DND-41 (cell line): ENCODE data around the gene HMGXB3.

Source experiments
- ATAC-seq: fragments of 200-7000 bp; cut with Tn5 transposase; 3 replicates; pipeline ENCODE4 v1.9.1; 2021; ENCODE audit warnings: low read depth; ENCODE audit not compliant: insufficient read depth
- DNase-seq: peaks from one replicate; pipeline ENCODE4 v3.0.0-alpha.2; 2020
- H2AFZ ChIP-seq: 2 replicates; pipeline ENCODE4 v1.6.0; 2012; ENCODE audit warnings: low read depth, low read length
- H3K27ac ChIP-seq: 2 replicates; pipeline ENCODE4 v1.5.1; 2012; ENCODE audit warnings: low read length, inconsistent platforms
- H3K27me3 ChIP-seq: fragments of 200-600 bp; sonication (generic); 2 replicates; pipeline ENCODE4 v1.6.0; 2012; ENCODE audit warnings: low read length, mild to moderate bottlenecking, inconsistent platforms; ENCODE audit not compliant: insufficient read depth, poor library complexity
- H3K36me3 ChIP-seq: 2 replicates; pipeline ENCODE4 v1.5.1; 2012; ENCODE audit warnings: low read length, inconsistent platforms; ENCODE audit not compliant: insufficient read depth
- H3K4me1 ChIP-seq: 2 replicates; pipeline ENCODE4 v1.5.1; 2012; ENCODE audit warnings: mild to moderate bottlenecking, low read length; ENCODE audit not compliant: insufficient read depth
- H3K4me2 ChIP-seq: 2 replicates; pipeline ENCODE4 v1.6.0; 2012; ENCODE audit warnings: mild to moderate bottlenecking, moderate library complexity, low read length, inconsistent platforms; ENCODE audit not compliant: insufficient read depth
- H3K4me3 ChIP-seq, 2 experiments: fragments of 200-600 bp in 1 of 2; shearing (Covaris generic) in 1 of 2; 2 replicates each; pipeline ENCODE4 v1.5.1; 2012 to 2016; ENCODE audit warnings: inconsistent platforms in 2 of 2, low read length in 2 of 2, mild to moderate bottlenecking in 2 of 2, low read depth in 1 of 2, moderate library complexity in 1 of 2
- H3K79me2 ChIP-seq: 2 replicates; pipeline ENCODE4 v1.6.0; 2012; ENCODE audit warnings: low read length, inconsistent platforms; ENCODE audit not compliant: insufficient read depth
- H3K9ac ChIP-seq: 2 replicates; pipeline ENCODE4 v1.6.0; 2012; ENCODE audit warnings: low read depth, mild to moderate bottlenecking, inconsistent platforms, low read length, moderate library complexity
- H3K9me3 ChIP-seq: 2 replicates; pipeline ENCODE4 v1.5.1; 2012; ENCODE audit warnings: low read length, moderate library complexity, mild to moderate bottlenecking, inconsistent platforms; ENCODE audit not compliant: insufficient read depth, severe bottlenecking
- H4K20me1 ChIP-seq: 2 replicates; pipeline ENCODE4 v1.6.0; 2012; ENCODE audit warnings: low read length; ENCODE audit not compliant: insufficient read depth
- CTCF ChIP-seq: IDR thresholded peaks from 2 replicates; pipeline ENCODE4 v1.5.1; 2012; ENCODE audit warnings: borderline replicate concordance, low read length, moderate library complexity, mild to moderate bottlenecking; ENCODE audit not compliant: poor library complexity, severe bottlenecking; ENCODE audit errors: extremely low read depth
- EZH2 ChIP-seq: IDR thresholded peaks from 3 replicates; pipeline ENCODE4 v1.6.1; 2012; ENCODE audit warnings: borderline replicate concordance, low read depth, mild to moderate bottlenecking, moderate library complexity, low read length, inconsistent platforms; ENCODE audit not compliant: severe bottlenecking

The HMGXB3 gene

GRCh38 chr5:150051657-150052195, 51.2 kb downstream of the HMGXB3 start:
- Histone ChIP-seq H3K27ac (no peak overlapping the region), H3K27me3 (no peaks in the 10 kb centered on the region), H3K9me3 (no peaks in the 10 kb centered on the region), H3K4me2 (no peak overlapping the region), H2AFZ (no peak overlapping the region), H4K20me1 (peaks cover 7% of the 10 kb centered on the region; the same call in 1 of the 2 replicates), H3K9ac (no peak overlapping the region), H3K79me2 (no peaks in the 10 kb centered on the region), H3K4me3 (no peak overlapping the region), H3K4me1 (no peaks in the 10 kb centered on the region), H3K36me3 (peaks cover 77% of the 10 kb centered on the region)
- no peak for ATAC-seq
- DNase-seq, result no peak
- TF ChIP-seq EZH2 (no peak), CTCF (no peak)

- Histone ChIP-seq H3K79me2 (no peaks in the 10 kb centered on the region), H2AFZ (no peak overlapping the region), H3K9ac (no peak overlapping the region), H3K36me3 (peaks cover 73% of the 10 kb centered on the region), H3K27me3 (no peaks in the 10 kb centered on the region), H3K9me3 (no peaks in the 10 kb centered on the region), H3K4me1 (no peaks in the 10 kb centered on the region), H3K27ac (no peak overlapping the region), H3K4me3 (no peak overlapping the region), H4K20me1 (peaks cover 6% of the 10 kb centered on the region; the same call in 1 of the 2 replicates), H3K4me2 (no peak overlapping the region)
- no peak for ATAC-seq
- DNase-seq, result no peak
- TF ChIP-seq EZH2, result no peak
- TF ChIP-seq CTCF, result no peak
Observed at GRCh38 chr5:150052226-150052955, 51.9 kb downstream of the HMGXB3 start.

GRCh38 chr5:150052956-150053712, 52.6 kb downstream of the HMGXB3 start:
- no peak overlapping the region for H3K27ac ChIP-seq
- no peak for ATAC-seq
- TF ChIP-seq EZH2 (no peak), CTCF (no peak)

More at GRCh38 chr5:150052956-150053712, 52.6 kb downstream of the HMGXB3 start:
- Histone ChIP-seq H3K79me2 (no peaks in the 10 kb centered on the region), H3K27me3 (no peaks in the 10 kb centered on the region), H3K4me1 (no peaks in the 10 kb centered on the region), H3K4me2 (no peak overlapping the region), H4K20me1 (peaks cover 2% of the 10 kb centered on the region; the same call in 1 of the 2 replicates), H3K4me3 (no peak overlapping the region), H3K9ac (no peak overlapping the region), H2AFZ (no peak overlapping the region), H3K9me3 (no peaks in the 10 kb centered on the region), H3K36me3 (peaks cover 65% of the 10 kb centered on the region)
- DNase-seq, result no peak
